CD4-positive, CD25-positive, alpha-beta regulatory T cell (primary cell): ENCODE results near the gene TRUB1. TPM values are rescaled to one million over a fixed set of nuclear protein-coding genes. Genes with fewer than 3 reads are reported as not detected.
"Not testable (repeated sequence)": the region's sequence is repeated elsewhere in the genome, so short reads cannot be mapped to it uniquely, and the experiment has no call there.

Experiments used
- ATAC-seq, 2 donors: fragments of 150-1000 bp; cut with Tn5 transposase; one replicate each; pipeline ENCODE4 v1.10.0; 2021; ENCODE audit warnings: low read depth in 2 of 2, moderate number of reproducible peaks in 2 of 2, moderate library complexity in 1 of 2
- DNase-seq, 3 donors: peaks; one replicate each; pipeline versions ENCODE4 v3.0.0 to v3.0.0-alpha.2; 2012 to 2022; ENCODE audit warnings: mixed read lengths in 1 of 3
- H3K27ac ChIP-seq: one replicate; pipeline ENCODE4 v1.7.0; 2013; ENCODE audit warnings: mild to moderate bottlenecking, low read length; ENCODE audit not compliant: insufficient read depth, poor library complexity, severe bottlenecking
- H3K27me3 ChIP-seq: one replicate; pipeline ENCODE4 v1.7.0; 2013; ENCODE audit warnings: low read length; ENCODE audit not compliant: control insufficient read depth, insufficient read depth
- H3K36me3 ChIP-seq: one replicate; pipeline ENCODE4 v1.7.0; 2013; ENCODE audit warnings: mild to moderate bottlenecking, low read length, moderate library complexity; ENCODE audit not compliant: control insufficient read depth, insufficient read depth
- H3K4me1 ChIP-seq: 2 replicates; pipeline ENCODE4 v1.7.0; 2013; ENCODE audit warnings: mild to moderate bottlenecking, low read length; ENCODE audit not compliant: insufficient read depth, control insufficient read depth, poor library complexity, severe bottlenecking
- H3K4me3 ChIP-seq: one replicate; pipeline ENCODE4 v1.7.0; 2013; ENCODE audit warnings: low read depth, mild to moderate bottlenecking, low read length, moderate library complexity
- H3K9me3 ChIP-seq, 2 experiments: 1 replicate in 1 of 2; 2 replicates in 1 of 2; pipeline ENCODE4 v1.7.0; 2013; ENCODE audit warnings: low read length in 2 of 2, mild to moderate bottlenecking in 1 of 2, moderate library complexity in 1 of 2; ENCODE audit not compliant: control insufficient read depth in 2 of 2
- H3K27ac Mint-ChIP-seq, 3 donors: one replicate each; pipeline ENCODE4 v1.8.0; 2020 to 2022; ENCODE audit warnings: mild to moderate bottlenecking in 3 of 3, mixed read lengths in 3 of 3, moderate library complexity in 2 of 3
- H3K27me3 Mint-ChIP-seq: one replicate; pipeline ENCODE4 v1.8.0; 2022; ENCODE audit warnings: mild to moderate bottlenecking, mixed read lengths
- H3K36me3 Mint-ChIP-seq: one replicate; pipeline ENCODE4 v1.8.0; 2020; ENCODE audit warnings: mixed read lengths
- H3K4me1 Mint-ChIP-seq, 4 donors: one replicate each; pipeline ENCODE4 v1.8.0; 2020 to 2022; ENCODE audit warnings: mixed read lengths in 4 of 4, mild to moderate bottlenecking in 1 of 4
- H3K4me3 Mint-ChIP-seq, 4 donors: one replicate each; pipeline ENCODE4 v1.8.0; 2020 to 2022; ENCODE audit warnings: mild to moderate bottlenecking in 4 of 4, mixed read lengths in 4 of 4, moderate library complexity in 3 of 4
- H3K9me3 Mint-ChIP-seq, 7 donors: one replicate each; pipeline ENCODE4 v1.8.0; 2020 to 2022; ENCODE audit warnings: mixed read lengths in 7 of 7, mild to moderate bottlenecking in 3 of 7, moderate library complexity in 2 of 7
- polyA plus RNA-seq, 4 donors: library from polyadenylated mRNA; unstranded; fragments of 300-500 nt; fragmentation: Illumina TruSeq; gene quantifications; one replicate each; pipeline ENCODE4 v1.2.3, GENCODE V29; 2021
- total RNA-seq: library from RNA; stranded (reverse); gene quantifications from one replicate; pipeline ENCODE4 v1.2.3, GENCODE V29; 2022

TRUB1 gene
- total and polyA plus RNA-seq, 5 donors from 2014 or later: 7.4 to 12.1 (median 8.0) TPM

DNA sequence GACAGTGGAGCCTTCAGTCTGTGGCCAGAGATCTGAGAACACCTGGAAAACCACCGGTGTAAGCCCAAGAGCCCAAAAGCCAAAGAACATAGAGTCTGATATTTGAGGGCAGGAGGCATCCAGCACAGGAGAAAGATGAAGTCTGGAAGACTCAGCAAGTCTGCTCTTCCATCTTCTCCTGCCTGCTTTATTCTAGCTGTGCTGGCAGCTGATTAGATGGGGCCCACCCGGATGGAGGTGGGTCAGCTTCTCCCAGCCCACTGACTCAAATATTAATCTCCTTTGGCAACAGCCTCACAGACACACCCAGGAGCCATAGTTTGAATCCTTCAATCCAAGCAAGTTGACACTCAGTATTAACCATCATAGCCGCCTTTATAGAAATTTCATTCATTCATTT is 4.0 kb upstream of the TRUB1 start:
- not testable (repeated sequence) for H3K9me3 Mint-ChIP-seq

GRCh38 chr10:114938856-114939193 is 830 bp downstream of the TRUB1 start:
- DNase-seq: no peak
- Mint-ChIP-seq H3K4me1 (peaks cover 26 to 38% (median 31%) of the 10 kb centered on the region in 4 donors), H3K27me3 (no peaks in the 10 kb centered on the region), H3K27ac (peak overlapping the region; percentile 96 to 98 (median 97)), H3K36me3 (peaks cover 17% of the 10 kb centered on the region), H3K4me3 (peak overlapping the region; percentile 97 to 99 (median 98)), H3K9me3 (peaks cover 0 to 1% (median 0%) of the 10 kb centered on the region in 7 donors)
- no peak for ATAC-seq
- peaks cover 17% of the 10 kb centered on the region for H3K36me3 ChIP-seq
- peaks cover 13% of the 10 kb centered on the region for H3K4me1 ChIP-seq
- H3K27me3 ChIP-seq: no peaks in the 10 kb centered on the region
- H3K27ac ChIP-seq: peak overlapping the region; percentile 72
- peak overlapping the region; percentile 90 for H3K4me3 ChIP-seq
- no peaks in the 10 kb centered on the region for H3K9me3 ChIP-seq

More for the DNA sequence above, 4.0 kb upstream of the TRUB1 start:
- H3K27me3 ChIP-seq, DNase-seq, ATAC-seq, H3K9me3 ChIP-seq, H3K36me3 Mint-ChIP-seq, H3K27ac ChIP-seq, H3K4me1 ChIP-seq, H3K4me3 ChIP-seq, H3K27ac Mint-ChIP-seq, H3K36me3 ChIP-seq, H3K27me3 Mint-ChIP-seq: not testable (repeated sequence)
- peak overlapping the region in 1 of 4 donors; percentile 36 for H3K4me3 Mint-ChIP-seq
- peaks cover 9 to 15% (median 12%) of the 10 kb centered on the region in 4 donors for H3K4me1 Mint-ChIP-seq

GRCh38 chr10:114940735-114941134 is 2.7 kb downstream of the TRUB1 start:
- Mint-ChIP-seq H3K4me3 (peak overlapping the region in 1 of 4 donors; percentile 39), H3K36me3 (peaks cover 28% of the 10 kb centered on the region), H3K9me3 (peaks cover 0 to 1% (median 0%) of the 10 kb centered on the region in 7 donors), H3K4me1 (peaks cover 28 to 46% (median 35%) of the 10 kb centered on the region in 4 donors), H3K27me3 (no peaks in the 10 kb centered on the region), H3K27ac (peak overlapping the region in 1 of 3 donors; percentile 15)
- no peak overlapping the region for H3K27ac ChIP-seq
- ATAC-seq (no peak), DNase-seq (no peak)
- H3K27me3 ChIP-seq: no peaks in the 10 kb centered on the region
- peaks cover 13% of the 10 kb centered on the region for H3K4me1 ChIP-seq
- H3K36me3 ChIP-seq: peaks cover 33% of the 10 kb centered on the region
- H3K9me3 ChIP-seq: no peaks in the 10 kb centered on the region
- H3K4me3 ChIP-seq: no peak overlapping the region

DNA sequence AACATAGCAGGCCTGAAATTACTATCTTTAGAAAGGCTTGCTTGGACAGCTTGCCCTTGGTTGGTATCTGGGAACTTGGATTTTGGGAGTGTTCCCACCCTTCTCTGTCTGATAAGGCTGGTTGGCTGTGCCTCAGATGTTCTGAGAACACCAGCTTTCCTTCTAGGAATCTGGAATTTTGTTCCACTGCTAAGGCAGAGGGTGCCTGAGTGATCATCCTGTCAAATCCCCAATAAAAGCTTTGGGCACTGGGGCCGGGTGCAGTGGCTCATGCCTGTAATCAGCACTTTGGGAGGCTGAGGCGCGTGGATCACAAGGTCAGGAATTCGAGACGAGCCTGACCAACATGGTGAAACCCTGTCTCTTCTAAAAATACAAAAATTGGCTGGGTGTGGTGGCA is 5.0 kb downstream of the TRUB1 start:
- H3K36me3 Mint-ChIP-seq: peaks cover 35% of the 10 kb centered on the region

DNA sequence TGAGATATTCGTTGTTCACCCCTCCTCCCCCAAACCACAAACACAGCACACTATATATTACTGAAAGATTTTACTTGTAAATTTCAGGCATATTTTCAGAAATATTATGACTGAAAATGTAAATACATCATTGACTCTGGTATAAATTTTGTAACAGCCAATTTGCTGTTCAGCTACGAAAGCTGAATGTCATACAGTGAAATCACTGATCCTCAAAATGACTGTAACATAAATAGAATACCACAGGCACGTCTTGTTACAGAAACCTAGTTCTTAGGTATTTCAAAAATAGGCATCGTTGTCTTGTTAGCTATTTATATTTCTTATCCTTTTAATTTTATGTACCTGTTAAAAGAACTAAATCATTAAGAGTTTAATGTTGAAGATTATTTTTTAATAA is 15.1 kb downstream of the TRUB1 start:
- peaks cover 24 to 50% (median 42%) of the 10 kb centered on the region in 4 donors for H3K4me1 Mint-ChIP-seq
- Histone ChIP-seq H3K9me3 (no peaks in the 10 kb centered on the region), H3K27ac (no peak overlapping the region), H3K4me3 (no peak overlapping the region), H3K36me3 (peaks cover 22% of the 10 kb centered on the region), H3K27me3 (no peaks in the 10 kb centered on the region), H3K4me1 (no peaks in the 10 kb centered on the region)
- H3K27me3 Mint-ChIP-seq: no peaks in the 10 kb centered on the region
- DNase-seq (no peak), ATAC-seq (no peak)
- H3K27ac Mint-ChIP-seq: no peak overlapping the region
- no peak overlapping the region for H3K4me3 Mint-ChIP-seq
- H3K9me3 Mint-ChIP-seq: no peaks in the 10 kb centered on the region
- H3K36me3 Mint-ChIP-seq: peaks cover 34% of the 10 kb centered on the region

More for the DNA sequence above, 5.0 kb downstream of the TRUB1 start:
- H3K27ac Mint-ChIP-seq: no peak overlapping the region
- no peaks in the 10 kb centered on the region for H3K27me3 Mint-ChIP-seq
- ATAC-seq: no peak
- H3K4me1 ChIP-seq: peaks cover 13% of the 10 kb centered on the region
- no peaks in the 10 kb centered on the region for H3K9me3 ChIP-seq
- no peaks in the 10 kb centered on the region for H3K9me3 Mint-ChIP-seq
- H3K36me3 ChIP-seq: peaks cover 46% of the 10 kb centered on the region
- H3K27ac ChIP-seq: no peak overlapping the region
- peak overlapping the region in 1 of 4 donors; percentile 31 for H3K4me3 Mint-ChIP-seq
- no peak overlapping the region for H3K4me3 ChIP-seq
- H3K27me3 ChIP-seq: no peaks in the 10 kb centered on the region
- peaks cover 29 to 46% (median 35%) of the 10 kb centered on the region in 4 donors for H3K4me1 Mint-ChIP-seq
- DNase-seq: no peak

DNA sequence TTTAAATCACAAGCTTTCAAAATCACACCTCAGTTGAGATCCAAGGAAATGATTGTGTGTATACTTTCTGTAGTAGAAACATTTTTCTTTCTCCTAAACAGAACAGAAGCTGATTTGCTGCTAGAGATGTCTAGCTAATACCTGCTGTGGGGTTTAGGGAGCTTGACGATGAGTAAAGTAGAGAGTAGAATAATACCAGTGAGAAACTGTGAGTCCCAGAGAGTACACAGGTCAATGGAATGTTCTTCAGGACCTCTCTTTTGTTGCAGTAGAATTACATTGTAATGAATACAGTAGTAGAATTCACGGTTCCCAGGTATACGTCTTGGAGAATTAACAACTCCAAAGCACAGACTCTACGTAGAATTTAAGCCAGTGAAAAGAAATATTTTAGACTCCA is 18.0 kb downstream of the TRUB1 start:
- H3K9me3 Mint-ChIP-seq: no peaks in the 10 kb centered on the region
- peaks cover 18 to 40% (median 28%) of the 10 kb centered on the region in 4 donors for H3K4me1 Mint-ChIP-seq
- Histone ChIP-seq H3K4me1 (no peaks in the 10 kb centered on the region), H3K9me3 (no peaks in the 10 kb centered on the region), H3K36me3 (peaks cover 22% of the 10 kb centered on the region), H3K27ac (no peak overlapping the region), H3K4me3 (no peak overlapping the region), H3K27me3 (no peaks in the 10 kb centered on the region)
- H3K4me3 Mint-ChIP-seq: no peak overlapping the region
- ATAC-seq (no peak), DNase-seq (no peak)
- peaks cover 25% of the 10 kb centered on the region for H3K36me3 Mint-ChIP-seq
- no peaks in the 10 kb centered on the region for H3K27me3 Mint-ChIP-seq
- H3K27ac Mint-ChIP-seq: no peak overlapping the region

DNA sequence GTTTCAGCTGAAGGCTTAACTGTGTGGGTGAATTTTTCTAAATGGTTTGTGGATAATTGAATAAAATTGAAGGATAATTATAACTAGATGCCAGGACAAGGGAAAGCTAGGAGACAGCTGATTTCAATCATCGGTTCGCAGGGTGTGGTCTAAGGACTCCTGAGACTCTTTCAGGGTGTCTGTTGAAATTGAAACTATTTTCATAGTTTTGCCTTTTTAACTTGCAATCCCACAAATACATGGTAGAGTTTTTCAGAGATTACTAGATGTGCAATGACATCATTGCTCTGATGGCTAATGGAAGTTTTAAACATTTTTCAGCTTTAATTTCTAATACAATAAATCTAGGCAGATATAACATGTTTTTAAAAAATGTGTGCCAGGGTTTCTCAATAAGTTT is 18.5 kb downstream of the TRUB1 start:
- H3K27me3 ChIP-seq: no peaks in the 10 kb centered on the region
- Mint-ChIP-seq H3K27ac (no peak overlapping the region), H3K9me3 (no peaks in the 10 kb centered on the region), H3K36me3 (peaks cover 29% of the 10 kb centered on the region), H3K4me3 (peak overlapping the region in 1 of 4 donors; percentile 5), H3K4me1 (peaks cover 18 to 44% (median 30%) of the 10 kb centered on the region in 4 donors), H3K27me3 (no peaks in the 10 kb centered on the region)
- H3K4me1 ChIP-seq: no peaks in the 10 kb centered on the region
- DNase-seq: peak in 1 of 3 donors; percentile 29
- peaks cover 24% of the 10 kb centered on the region for H3K36me3 ChIP-seq
- no peak overlapping the region for H3K4me3 ChIP-seq
- no peak overlapping the region for H3K27ac ChIP-seq
- H3K9me3 ChIP-seq: no peaks in the 10 kb centered on the region
- no peak for ATAC-seq

DNA sequence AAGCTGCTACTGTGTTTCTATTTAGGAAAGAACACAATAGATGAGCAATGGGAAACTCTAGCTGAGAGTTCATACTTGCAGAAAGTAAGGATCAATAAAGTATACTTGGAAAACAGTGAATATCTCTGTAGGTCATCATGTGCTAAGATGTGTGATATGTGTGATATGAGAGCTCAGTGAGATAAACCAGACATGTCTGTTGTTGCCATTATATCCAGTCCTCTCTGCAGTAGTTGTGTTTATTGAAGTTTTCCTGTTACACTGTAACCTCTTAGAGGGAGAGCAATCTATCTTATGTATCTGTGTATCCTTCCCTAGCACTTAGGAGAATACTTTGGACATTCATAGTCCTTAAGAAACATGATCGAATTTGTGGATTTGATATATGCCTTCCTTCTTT is 19.1 kb downstream of the TRUB1 start:
- Mint-ChIP-seq H3K4me1 (peaks cover 18 to 44% (median 31%) of the 10 kb centered on the region in 4 donors), H3K27me3 (no peaks in the 10 kb centered on the region), H3K27ac (no peak overlapping the region), H3K4me3 (no peak overlapping the region), H3K9me3 (no peaks in the 10 kb centered on the region), H3K36me3 (peaks cover 30% of the 10 kb centered on the region)
- Histone ChIP-seq H3K4me3 (no peak overlapping the region), H3K27me3 (no peaks in the 10 kb centered on the region), H3K36me3 (peaks cover 26% of the 10 kb centered on the region), H3K4me1 (no peaks in the 10 kb centered on the region), H3K27ac (no peak overlapping the region), H3K9me3 (no peaks in the 10 kb centered on the region)
- DNase-seq (no peak), ATAC-seq (no peak)
